HG03097 (cell line): ENCODE results near the gene B4GALT4.
"Not testable (repeated sequence)": the region's sequence is repeated elsewhere in the genome, so short reads cannot be mapped to it uniquely, and the experiment has no call there.

ENCODE experiments used
- ATAC-seq: cut with Tn5 transposase; IDR thresholded peaks from one replicate; pipeline ENCODE4 v1.9.1; 2021; ENCODE audit not compliant: unreplicated experiment, low FRiP score

Gene B4GALT4

GRCh38 chr3:119206611-119207511 is 33.8 kb downstream of the B4GALT4 start:
- ATAC-seq: no peak

GRCh38 chr3:119205685-119206084 is 35.0 kb downstream of the B4GALT4 start:
- no peak for ATAC-seq

GRCh38 chr3:119205209-119205608 is 35.5 kb downstream of the B4GALT4 start:
- ATAC-seq: no peak

- no peak for ATAC-seq
Observed at GRCh38 chr3:119195911-119196310, 44.8 kb downstream of the B4GALT4 start.

GRCh38 chr3:119195151-119195476 is 45.6 kb downstream of the B4GALT4 start:
- ATAC-seq: no peak

GRCh38 chr3:119194237-119195150 is 46.2 kb downstream of the B4GALT4 start:
- ATAC-seq: no peak

- ATAC-seq: no peak
Observed at GRCh38 chr3:119191800-119192199, 48.9 kb downstream of the B4GALT4 start.

GRCh38 chr3:119187266-119187665 is 53.4 kb downstream of the B4GALT4 start:
- ATAC-seq: no peak

- ATAC-seq: no peak
Observed at GRCh38 chr3:119184796-119185570, 55.7 kb downstream of the B4GALT4 start.

GRCh38 chr3:119184111-119184510 is 56.6 kb downstream of the B4GALT4 start:
- no peak for ATAC-seq

- no peak for ATAC-seq
Observed at GRCh38 chr3:119181765-119182164, 58.9 kb downstream of the B4GALT4 start.

- ATAC-seq: no peak
Observed at GRCh38 chr3:119177321-119177720, 63.4 kb downstream of the B4GALT4 start.

GRCh38 chr3:119176778-119177177 is 63.9 kb downstream of the B4GALT4 start:
- no peak for ATAC-seq

GRCh38 chr3:119175872-119176756 is 64.6 kb downstream of the B4GALT4 start:
- no peak for ATAC-seq

- ATAC-seq: no peak
Observed at GRCh38 chr3:119173325-119173724, 67.4 kb downstream of the B4GALT4 start, which contains the start of gene UPK1B. Gene UPK1B, plus strand, starts transcription at chr3:119173598. Its CDS starts 13,144 bp downstream, at chr3:119186742.

GRCh38 chr3:119170821-119171220 is 69.9 kb downstream of the B4GALT4 start:
- no peak for ATAC-seq

- ATAC-seq: not testable (repeated sequence)
Observed at GRCh38 chr3:119164745-119165144, 75.9 kb downstream of the B4GALT4 start.
